Measurements from ENCODE around the gene FUNDC2. TPM values are rescaled to one million over a fixed set of nuclear protein-coding genes. Genes with fewer than 3 reads are reported as not detected.
"Not testable (repeated sequence)": the region's sequence is repeated elsewhere in the genome, so short reads cannot be mapped to it uniquely, and the experiment has no call there.

The FUNDC2 gene
- total and polyA plus RNA-seq, 2 of the 13 experiments (the other 11 are each of a cell fraction or from before 2014, with no cell fraction given) = 65.3 to 109 TPM

DNA sequence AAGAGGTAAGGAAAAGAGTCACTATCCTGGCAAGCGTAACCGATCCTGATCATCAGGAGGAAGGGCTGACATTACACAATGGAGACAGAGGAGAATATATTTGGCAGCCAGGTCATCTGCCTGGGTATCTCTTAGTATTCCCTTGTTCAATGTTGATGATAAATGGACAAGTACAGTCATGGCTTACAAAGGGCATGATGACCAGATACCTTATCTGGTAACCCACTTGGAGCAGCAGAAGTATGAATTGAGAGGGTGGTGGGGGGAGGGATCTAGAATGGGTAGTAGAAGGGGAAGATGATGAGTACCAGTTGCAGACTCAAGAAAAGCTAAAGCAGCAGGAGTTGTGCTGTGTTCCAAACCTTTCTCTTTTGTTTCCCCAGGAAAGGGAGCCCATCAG, 21.5 kb upstream of the FUNDC2 start:
- Histone ChIP-seq H3K4me2 (ENCODE audit: low read depth, low read length) (no peak overlapping the region), H3K4me3 (replicated peaks in 1 of 3; ENCODE audit: insufficient read depth in 1 of 3, low read depth in 2 of 3, low read length in 3 of 3) (no peak overlapping the region), H2AFZ (ENCODE audit: low read length) (no peak overlapping the region), H4K20me1 (ENCODE audit: insufficient read depth, low read length) (no peaks in the 10 kb centered on the region), H3K27ac (ENCODE audit: extremely low read length, insufficient read depth, low read length) (no peak overlapping the region), H3K9me3 (ENCODE audit: low read length) (no peaks in the 10 kb centered on the region), H3K27me3 (ENCODE audit: control insufficient read depth in 1 of 2, insufficient read depth in 2 of 2, low read length in 2 of 2) (no peaks in the 10 kb centered on the region), H3K36me3 (replicated peaks in 1 of 2; ENCODE audit: control insufficient read depth in 1 of 2, insufficient read depth in 2 of 2, low read length in 2 of 2) (no peaks in the 10 kb centered on the region), H3K9ac (ENCODE audit: insufficient read depth, low read depth, low read length) (no peak overlapping the region), H3K4me1 (ENCODE audit: insufficient read depth, low read length) (peaks cover 20% of the 10 kb centered on the region), H3K79me2 (ENCODE audit: insufficient read depth, low read length) (no peaks in the 10 kb centered on the region)
- CTCF ChIA-PET (ENCODE audit: low intra/inter-chr PET ratio, low total read pairs) = no interaction called here
- POLR2A ChIA-PET = no interaction called here
- WGBS (ENCODE audit: low lambda C conversion rate) = 100% methylated on average over 2 of the region's 2 CpGs
- ATAC-seq (no peak), DNase-seq (ENCODE audit: low spot score) (no peak), FAIRE-seq (no peak)
- in situ Hi-C loops (cut with HindIII; ENCODE audit: extremely low pct_ligation_motif_present, low pct_unique_long_range_greater_than_20kb) = no loop called here
- TF ChIP-seq ZBTB20 (CRISPR knock-in tag; IDR thresholded peaks at IDR 0.05; ENCODE audit: borderline replicate concordance, low read depth) (no peak), NFE2 (CRISPR knock-in tag; IDR thresholded peaks at IDR 0.05) (no peak), KMT2A (CRISPR knock-in tag; IDR thresholded peaks at IDR 0.05) (no peak), ZNF496 (CRISPR knock-in tag; IDR thresholded peaks at IDR 0.05; ENCODE audit: insufficient replicate concordance) (no peak), SOX13 (IDR thresholded peaks at IDR 0.05) (no peak), SOX13 (CRISPR knock-in tag; conservative IDR thresholded peaks at IDR 0.05 in 1 of 2, IDR thresholded peaks at IDR 0.05 in 1 of 2) (no peak), HHEX (CRISPR knock-in tag; IDR thresholded peaks at IDR 0.05) (no peak), GTF3A (CRISPR knock-in tag; conservative IDR thresholded peaks at IDR 0.05) (no peak), ZNF441 (CRISPR knock-in tag; IDR thresholded peaks at IDR 0.05; ENCODE audit: borderline replicate concordance) (no peak), YY1 (IDR thresholded peaks at IDR 0.05; ENCODE audit: insufficient read depth, insufficient replicate concordance, low read depth, low read length) (no peak)
- intact Hi-C loops (cut with micrococcal nuclease; ENCODE audit: unreplicated experiment) = no loop called here
- no TSS peak for BruUV-seq (replicated peaks)

DNA sequence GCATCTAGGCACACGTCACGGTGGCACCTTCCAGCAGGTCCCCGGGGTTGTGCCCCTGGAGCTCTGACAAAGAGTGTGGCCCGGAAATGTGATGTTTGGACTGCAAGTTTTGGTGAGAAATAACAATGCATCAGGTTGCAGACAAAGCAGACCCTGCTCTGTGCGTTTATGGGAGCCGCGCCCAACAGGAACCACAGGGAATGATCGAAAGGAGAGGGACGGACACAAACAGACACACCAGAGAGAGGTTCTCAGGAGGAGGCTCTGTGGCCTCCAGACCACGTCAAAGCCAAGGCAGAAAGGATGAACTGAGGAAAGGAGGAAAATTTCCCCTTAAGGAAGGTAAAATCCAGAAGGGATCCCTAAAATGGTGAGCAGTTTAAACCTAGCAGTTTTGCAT, 20.3 kb upstream of the FUNDC2 start:
- CTCF ChIA-PET (ENCODE audit: low intra/inter-chr PET ratio, low total read pairs); H3K36me3 ChIP-seq (replicated peaks in 1 of 2; ENCODE audit: control insufficient read depth in 1 of 2, insufficient read depth in 2 of 2, low read length in 2 of 2); H3K4me3 ChIP-seq (replicated peaks in 1 of 3; ENCODE audit: insufficient read depth in 1 of 3, low read depth in 2 of 3, low read length in 3 of 3); in situ Hi-C loops (cut with HindIII; ENCODE audit: extremely low pct_ligation_motif_present, low pct_unique_long_range_greater_than_20kb); intact Hi-C loops (cut with micrococcal nuclease; ENCODE audit: unreplicated experiment); DNase-seq (ENCODE audit: low spot score); BruUV-seq (replicated peaks); H3K27ac ChIP-seq (ENCODE audit: extremely low read length, insufficient read depth, low read length); H3K4me2 ChIP-seq (ENCODE audit: low read depth, low read length); H2AFZ ChIP-seq (ENCODE audit: low read length); H4K20me1 ChIP-seq (ENCODE audit: insufficient read depth, low read length); H3K79me2 ChIP-seq (ENCODE audit: insufficient read depth, low read length); H3K27me3 ChIP-seq (ENCODE audit: control insufficient read depth in 1 of 2, insufficient read depth in 2 of 2, low read length in 2 of 2); FAIRE-seq; H3K9me3 ChIP-seq (ENCODE audit: low read length); H3K9ac ChIP-seq (ENCODE audit: insufficient read depth, low read depth, low read length); ATAC-seq: not testable (repeated sequence)
- peaks cover 20% of the 10 kb centered on the region for H3K4me1 ChIP-seq (ENCODE audit: insufficient read depth, low read length)
- POLR2A ChIA-PET = interaction anchor here (1.4 kb wide), 1 partner anchor 21 kb away, joined by 5 read pairs; the partner anchor contains the start of gene FUNDC2
- no CpG with 5 or more reads among the region's 10 CpGs for WGBS (ENCODE audit: low lambda C conversion rate)

Measured in HepG2 (cell line).